Endothelial cell of umbilical vein (primary cell): ENCODE measurements around the gene IFT88. TPM values are rescaled to one million over a fixed set of nuclear protein-coding genes. Genes with fewer than 3 reads are reported as not detected.

Source experiments
- BruUV-seq: library from RNA; stranded (reverse); fragments of 400-500 nt; replicated peaks from 2 replicates; lab custom pipeline; 2021; lab: Mats Ljungman, UMichigan
- CTCF ChIA-PET: fragments of 300-600, 350-600 bp; sonication (Branson Sonifier 250); formaldehyde crosslinking; loops from one replicate; lab custom pipeline; 2021; ENCODE audit warnings: antibody characterized with exemption, inconsistent platforms; lab: Charles Lee
- POLR2A ChIA-PET: fragments of 300-600, 350-600 bp; sonication (Branson Sonifier 250); formaldehyde crosslinking; loops from one replicate; lab custom pipeline; 2021; ENCODE audit warnings: antibody characterized with exemption, inconsistent platforms; lab: Charles Lee
- DNase-seq: peaks from one replicate; pipeline ENCODE4 v3.0.0-alpha.2; 2011; ENCODE audit warnings: low read depth, low spot score
- FAIRE-seq: peaks from 2 replicates; lab custom pipeline; 2011; peaks lifted over from hg19 to GRCh38; lab: Jason Lieb, UNC
- H2AFZ ChIP-seq: 2 replicates; pipeline ENCODE4 v1.6.0; 2012; ENCODE audit warnings: low read depth, low read length, control low read depth, inconsistent platforms
- H3K27ac ChIP-seq: 2 replicates; pipeline ENCODE4 v1.5.1; 2011; ENCODE audit warnings: low read depth, mild to moderate bottlenecking, control low read depth, low read length, moderate library complexity; ENCODE audit not compliant: insufficient read depth
- H3K27me3 ChIP-seq, 2 experiments: 2 replicates each; pipeline versions ENCODE4 v1.6.0 to v1.6.1; 2011; ENCODE audit warnings: low read length in 2 of 2, mixed read lengths in 1 of 2; ENCODE audit not compliant: control insufficient read depth in 2 of 2, insufficient read depth in 2 of 2
- H3K36me3 ChIP-seq, 2 experiments: 2 replicates in 1 of 2; 3 replicates in 1 of 2; pipeline ENCODE4 v1.5.1; 2011; ENCODE audit warnings: low read length in 2 of 2, mild to moderate bottlenecking in 1 of 2, moderate library complexity in 1 of 2; ENCODE audit not compliant: control insufficient read depth in 2 of 2, insufficient read depth in 2 of 2; ENCODE audit errors: extremely low read depth in 1 of 2
- H3K4me1 ChIP-seq: 3 replicates; pipeline ENCODE4 v1.5.1; 2011; ENCODE audit warnings: mild to moderate bottlenecking, low read length; ENCODE audit not compliant: control insufficient read depth, insufficient read depth; ENCODE audit errors: extremely low read depth
- H3K4me2 ChIP-seq: 2 replicates; pipeline ENCODE4 v1.6.1; 2011; ENCODE audit warnings: low read length, control low read depth, mixed read lengths; ENCODE audit not compliant: insufficient read depth
- H3K4me3 ChIP-seq, 3 experiments: fragments of 200-600 bp in 1 of 3; sonication (generic), shearing (Covaris generic) in 1 of 3; replicated peaks in 1 of 3; 2 replicates each; pipeline ENCODE4 v1.5.1; 2011 to 2016; ENCODE audit warnings: control low read depth in 3 of 3, low read length in 3 of 3, mild to moderate bottlenecking in 2 of 3, inconsistent platforms in 1 of 3, low read depth in 1 of 3, moderate library complexity in 1 of 3; ENCODE audit not compliant: insufficient read depth in 1 of 3
- H3K79me2 ChIP-seq: 2 replicates; pipeline ENCODE4 v1.6.0; 2012; ENCODE audit warnings: low read length, inconsistent platforms; ENCODE audit not compliant: control insufficient read depth, insufficient read depth
- H3K9ac ChIP-seq: replicated peaks from 2 replicates; pipeline ENCODE3; 2011; ENCODE audit warnings: low read length, control low read depth; ENCODE audit not compliant: insufficient read depth; ENCODE audit errors: extremely low read depth
- H3K9me1 ChIP-seq: replicated peaks from 3 replicates; pipeline ENCODE4 v1.6.0; 2011; ENCODE audit warnings: mild to moderate bottlenecking, low read length; ENCODE audit not compliant: control insufficient read depth, insufficient read depth; ENCODE audit errors: extremely low read depth
- H3K9me3 ChIP-seq: replicated peaks from 2 replicates; pipeline ENCODE4 v1.5.1; 2012; ENCODE audit warnings: low read length, inconsistent platforms; ENCODE audit not compliant: control insufficient read depth, insufficient read depth
- H4K20me1 ChIP-seq: replicated peaks from 2 replicates; pipeline ENCODE3; 2011; ENCODE audit warnings: mild to moderate bottlenecking, low read length; ENCODE audit not compliant: control insufficient read depth, insufficient read depth; ENCODE audit errors: extremely low read depth
- CTCF ChIP-seq, 2 donors: IDR thresholded peaks; 1 replicate in 1 of 2; 2 replicates in 1 of 2; pipeline ENCODE4 v1.5.1; 2011; ENCODE audit warnings: low read length in 2 of 2, mild to moderate bottlenecking in 2 of 2, moderate library complexity in 2 of 2, control low read depth in 1 of 2, inconsistent platforms in 1 of 2, low read depth in 1 of 2; ENCODE audit not compliant: insufficient read depth in 1 of 2; ENCODE audit errors: extremely low read depth in 1 of 2
- EZH2 ChIP-seq: IDR thresholded peaks from 2 replicates; pipeline ENCODE4 v1.6.1; 2012; ENCODE audit warnings: borderline replicate concordance, low read depth, mild to moderate bottlenecking, moderate library complexity, low read length, inconsistent platforms; ENCODE audit not compliant: severe bottlenecking
- GATA2 ChIP-seq: IDR thresholded peaks from 2 replicates; pipeline ENCODE4 v1.7.0; 2011; ENCODE audit warnings: low read depth, mild to moderate bottlenecking, moderate library complexity, mixed read lengths, low read length; ENCODE audit not compliant: insufficient read length, insufficient read depth
- MAX ChIP-seq: IDR thresholded peaks from 2 replicates; pipeline ENCODE4 v1.6.1; 2011; ENCODE audit not compliant: insufficient read depth, insufficient read length
- MYC ChIP-seq: IDR thresholded peaks from one replicate; pipeline ENCODE4 v1.6.1; 2011; ENCODE audit warnings: mild to moderate bottlenecking, low read depth, low read length
- POLR2A ChIP-seq: IDR thresholded peaks from 2 replicates; pipeline ENCODE4 v1.6.1; 2012; ENCODE audit warnings: low read depth, mild to moderate bottlenecking, control low read depth, low read length
- POLR2AphosphoS5 ChIP-seq: IDR thresholded peaks from 2 replicates; pipeline ENCODE4 v1.6.1; 2012; ENCODE audit warnings: low read depth, mild to moderate bottlenecking, control low read depth, low read length, moderate library complexity; ENCODE audit not compliant: insufficient read depth
- dilution Hi-C: fragments of 300-500 bp; cut with MboI; formaldehyde crosslinking; loops from one replicate; pipeline ENCODE4 v1.15.0; 2019; ENCODE audit warnings: low sequenced_read_pairs; ENCODE audit not compliant: extremely low pct_ligation_motif_present
- intact Hi-C: fragments of 100-400 bp; cut with micrococcal nuclease; formaldehyde crosslinking; loops from one replicate; pipeline ENCODE4 v1.10.0; 2022
- polyA plus RNA-seq, 4 experiments: library from polyadenylated mRNA; depleted of rRNA in 3 of 4; stranded (reverse) in 3 of 4; unstranded in 1 of 4; fragments of >200 nt; gene quantifications; 2 replicates each; pipeline versions ENCODE4 v1.2.1 to v1.2.3, GENCODE V29; 2011 to 2012; ENCODE audit warnings: missing spikeins in 1 of 4
- total RNA-seq: library from RNA; stranded (reverse); gene quantifications from 2 replicates; pipeline ENCODE4 v1.2.3, GENCODE V29; 2021

The IFT88 gene
- total and polyA plus RNA-seq, 2 donors (not counting 3 experiments of a cell fraction or from before 2014, with no cell fraction given): 2.4 to 9.1 TPM

DNA sequence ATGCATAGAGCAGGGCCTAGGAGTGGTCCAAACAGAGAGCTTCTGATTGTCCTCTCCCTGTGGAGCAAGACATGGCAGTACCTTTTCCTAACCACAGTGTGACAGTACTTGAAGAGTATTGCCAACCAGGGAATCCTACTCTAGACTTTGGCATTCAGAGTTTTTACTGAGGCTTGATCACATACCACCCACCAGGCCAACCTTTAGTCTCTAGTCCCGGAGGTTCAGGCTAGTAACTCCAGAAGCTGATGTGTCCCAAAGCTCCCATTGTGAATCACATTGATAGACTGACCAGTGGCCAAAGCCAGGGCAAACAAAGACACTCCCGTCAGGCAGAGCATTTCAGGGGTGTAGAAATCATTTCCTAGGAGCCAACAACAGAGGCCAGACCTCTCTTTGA, 18.4 kb downstream of the IFT88 start:
- POLR2A ChIA-PET: no interaction called here
- H2AFZ ChIP-seq: no peak overlapping the region
- H3K9me1 ChIP-seq: no peaks in the 10 kb centered on the region
- dilution Hi-C loops: no loop called here
- no peaks in the 10 kb centered on the region for H3K27me3 ChIP-seq
- H3K4me3 ChIP-seq: no peak overlapping the region
- no peaks in the 10 kb centered on the region for H3K79me2 ChIP-seq
- DNase-seq (no peak), FAIRE-seq (no peak)
- BruUV-seq: no TSS peak
- no peak overlapping the region for H3K4me2 ChIP-seq
- H4K20me1 ChIP-seq: no peaks in the 10 kb centered on the region
- no peak overlapping the region for H3K9ac ChIP-seq
- intact Hi-C loops: no loop called here
- no peak overlapping the region for H3K27ac ChIP-seq
- H3K9me3 ChIP-seq: peaks cover 3% of the 10 kb centered on the region
- CTCF ChIA-PET: interaction anchor here (1.0 kb wide), 1 partner anchor 12 kb away, joined by 3 read pairs; no protein-coding TSS in a partner anchor
- peaks cover 9% of the 10 kb centered on the region for H3K4me1 ChIP-seq
- H3K36me3 ChIP-seq: peaks cover 0 to 4% of the 10 kb centered on the region in 2 experiments
- TF ChIP-seq MYC (no peak), POLR2A (no peak), POLR2AphosphoS5 (no peak), EZH2 (no peak), CTCF (IDR thresholded peaks at IDR 0.05; ENCODE audit: extremely low read depth in 1 of 2, insufficient read depth in 1 of 2, low read depth in 1 of 2, low read length in 2 of 2) (no peak), MAX (no peak), GATA2 (no peak)
